ENCODE data around the gene HCN4.

DNA sequence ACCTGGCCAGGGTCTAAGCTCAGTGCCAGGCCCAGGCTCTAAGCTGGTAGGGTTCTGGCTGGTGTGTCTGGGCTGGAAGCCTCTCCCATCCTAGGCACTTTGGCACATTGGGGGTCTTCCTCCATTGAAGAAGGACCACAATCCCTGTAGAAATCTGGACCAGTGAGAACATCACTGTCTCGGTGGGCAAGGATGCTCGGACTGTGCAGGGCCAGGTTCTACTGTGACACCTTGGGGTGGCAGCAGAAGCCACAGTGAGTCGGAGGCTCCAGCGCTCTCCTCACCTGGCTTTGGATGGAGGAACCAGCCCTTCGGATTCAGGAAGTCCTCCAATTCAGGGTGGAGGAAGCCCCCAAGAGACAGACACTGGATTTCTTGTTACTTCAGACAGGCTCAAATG is 17.5 kb upstream of the HCN4 start:
- TF ChIP-seq, protein P1, sequence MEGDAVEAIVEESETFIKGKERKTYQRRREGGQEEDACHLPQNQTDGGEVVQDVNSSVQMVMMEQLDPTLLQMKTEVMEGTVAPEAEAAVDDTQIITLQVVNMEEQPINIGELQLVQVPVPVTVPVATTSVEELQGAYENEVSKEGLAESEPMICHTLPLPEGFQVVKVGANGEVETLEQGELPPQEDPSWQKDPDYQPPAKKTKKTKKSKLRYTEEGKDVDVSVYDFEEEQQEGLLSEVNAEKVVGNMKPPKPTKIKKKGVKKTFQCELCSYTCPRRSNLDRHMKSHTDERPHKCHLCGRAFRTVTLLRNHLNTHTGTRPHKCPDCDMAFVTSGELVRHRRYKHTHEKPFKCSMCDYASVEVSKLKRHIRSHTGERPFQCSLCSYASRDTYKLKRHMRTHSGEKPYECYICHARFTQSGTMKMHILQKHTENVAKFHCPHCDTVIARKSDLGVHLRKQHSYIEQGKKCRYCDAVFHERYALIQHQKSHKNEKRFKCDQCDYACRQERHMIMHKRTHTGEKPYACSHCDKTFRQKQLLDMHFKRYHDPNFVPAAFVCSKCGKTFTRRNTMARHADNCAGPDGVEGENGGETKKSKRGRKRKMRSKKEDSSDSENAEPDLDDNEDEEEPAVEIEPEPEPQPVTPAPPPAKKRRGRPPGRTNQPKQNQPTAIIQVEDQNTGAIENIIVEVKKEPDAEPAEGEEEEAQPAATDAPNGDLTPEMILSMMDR (IDR thresholded peaks at IDR 0.05): no peak
- no peak for TF ChIP-seq POLR2A (IDR thresholded peaks at IDR 0.05)
